HepG2 (cell line): Measurements from ENCODE around the gene FAM118A. TPM values are rescaled to one million over a fixed set of nuclear protein-coding genes. Genes with fewer than 3 reads are reported as not detected.

ENCODE experiments used
- ARID2 ChIP-seq: sonication (generic); formaldehyde crosslinking; IDR thresholded peaks from 2 replicates; pipeline ENCODE4 v1.8.1; 2022; ENCODE audit warnings: mild to moderate bottlenecking, missing genetic modification reagents, borderline replicate concordance
- BRF2 ChIP-seq: sonication (generic); formaldehyde crosslinking; IDR thresholded peaks from 2 replicates; pipeline ENCODE4 v1.8.1; 2022; ENCODE audit warnings: mild to moderate bottlenecking, missing genetic modification reagents
- CREB1 ChIP-seq, 2 experiments: fragments of 450-650 bp in 1 of 2; IDR thresholded peaks; 2 replicates each; pipeline ENCODE4 v1.6.1; 2016 to 2017; ENCODE audit warnings: control low read depth in 1 of 2, mild to moderate bottlenecking in 1 of 2, missing compliant biosample characterization in 1 of 2, missing genetic modification characterization in 1 of 2
- HOXD1 ChIP-seq: sonication (generic); formaldehyde crosslinking; IDR thresholded peaks from 2 replicates; pipeline ENCODE4 v1.5.0; 2020; ENCODE audit warnings: missing genetic modification reagents
- KDM5A ChIP-seq: fragments of 200-600 bp; sonication (generic); IDR thresholded peaks from 2 replicates; pipeline ENCODE4 v1.7.0; 2018; ENCODE audit warnings: antibody characterized with exemption, mild to moderate bottlenecking, low read length, borderline replicate concordance
- TCF12 ChIP-seq, 2 experiments: fragments of 450-650 bp in 1 of 2; sonication (generic) in 1 of 2; formaldehyde crosslinking in 1 of 2; IDR thresholded peaks; 2 replicates each; pipeline versions ENCODE4 v1.6.1 to v1.8.0; 2017 to 2022; ENCODE audit warnings: antibody characterized with exemption in 1 of 2, mild to moderate bottlenecking in 1 of 2, missing genetic modification reagents in 1 of 2, moderate library complexity in 1 of 2
- ZMYM3 ChIP-seq: sonication (generic); formaldehyde crosslinking; IDR thresholded peaks from 2 replicates; pipeline ENCODE4 v1.5.1; 2020; ENCODE audit warnings: mild to moderate bottlenecking, missing genetic modification reagents
- ZNF367 ChIP-seq: sonication (generic); formaldehyde crosslinking; IDR thresholded peaks from 2 replicates; pipeline ENCODE4 v1.4.0; 2020; ENCODE audit warnings: missing genetic modification reagents, borderline replicate concordance
- ZNF678 ChIP-seq: sonication (generic); formaldehyde crosslinking; IDR thresholded peaks from 2 replicates; pipeline ENCODE4 v1.4.0; 2020; ENCODE audit warnings: mild to moderate bottlenecking, missing genetic modification reagents
- ZNF709 ChIP-seq: sonication (generic); formaldehyde crosslinking; IDR thresholded peaks from 2 replicates; pipeline ENCODE4 v1.5.0; 2020; ENCODE audit warnings: mild to moderate bottlenecking, missing genetic modification reagents
- ZNF780A ChIP-seq: sonication (generic); formaldehyde crosslinking; IDR thresholded peaks from 2 replicates; pipeline ENCODE4 v1.8.0; 2022; ENCODE audit warnings: mild to moderate bottlenecking, missing genetic modification reagents, moderate library complexity
- ZZZ3 ChIP-seq: sonication (generic); formaldehyde crosslinking; IDR thresholded peaks from 2 replicates; pipeline ENCODE4 v1.4.0; 2020; ENCODE audit warnings: missing genetic modification reagents, mild to moderate bottlenecking, borderline replicate concordance
- polyA plus RNA-seq, 8 experiments: library from polyadenylated mRNA; depleted of rRNA in 3 of 8; stranded (reverse) in 7 of 8; unstranded in 1 of 8; fragments of >200 nt; fragmentation: Illumina TruSeq in 4 of 8; extraction: Trizol in 4 of 8; gene quantifications; 2 replicates each; pipeline versions ENCODE4 v1.2.1 to v1.2.3, GENCODE V29; 2011 to 2016; ENCODE audit warnings: low read depth in 4 of 8, missing spikeins in 1 of 8, mixed read lengths in 1 of 8; ENCODE audit not compliant: insufficient read depth in 1 of 8
- total RNA-seq, 5 experiments: library from RNA; depleted of rRNA; stranded (reverse); fragments of >200 nt; fragmentation: Illumina TruSeq; extraction: Trizol; gene quantifications; 2 replicates each; pipeline ENCODE4 v1.2.3, GENCODE V29; 2016; ENCODE audit warnings: low read depth in 1 of 5
- TF ChIP-seq, protein P1 (sequence below): IDR thresholded peaks from 2 replicates; pipeline ENCODE4 v1.6.1; 2016; ENCODE audit warnings: low read depth, control low read depth
- TF ChIP-seq, protein P2 (sequence below): sonication (generic); formaldehyde crosslinking; IDR thresholded peaks from 2 replicates; pipeline ENCODE4 v1.4.0; 2020; ENCODE audit warnings: missing genetic modification reagents
- TF ChIP-seq, protein P3 (sequence below): IDR thresholded peaks from 2 replicates; pipeline ENCODE4 v1.6.1; 2018; ENCODE audit warnings: missing genetic modification reagents, mild to moderate bottlenecking, missing compliant biosample characterization
- TF ChIP-seq, protein P4 (sequence below): sonication (generic); formaldehyde crosslinking; IDR thresholded peaks from 2 replicates; pipeline ENCODE4 v1.4.0; 2020; ENCODE audit warnings: mild to moderate bottlenecking, low read depth, missing genetic modification reagents

Gene FAM118A
- total and polyA plus RNA-seq, 2 of the 13 experiments (the other 11 are each of a cell fraction or from before 2014, with no cell fraction given), result 36.7 to 48.2 TPM

GRCh38 chr22:45273452-45274075, 36.2 kb upstream of the FAM118A start (continued):
- TF ChIP-seq ZNF709, result 0 out of 2 replicates have a peak, but pooled peaks have one; percentile 60
- TF ChIP-seq ZMYM3, result peak; percentile 69; the same call in 1 of the 2 replicates
- TF ChIP-seq BRF2 (CRISPR knock-in tag), result no peak
- TF ChIP-seq ARID2 (CRISPR knock-in tag), result no peak
- TF ChIP-seq HOXD1 (CRISPR knock-in tag), result no peak
- TF ChIP-seq, protein P1, sequence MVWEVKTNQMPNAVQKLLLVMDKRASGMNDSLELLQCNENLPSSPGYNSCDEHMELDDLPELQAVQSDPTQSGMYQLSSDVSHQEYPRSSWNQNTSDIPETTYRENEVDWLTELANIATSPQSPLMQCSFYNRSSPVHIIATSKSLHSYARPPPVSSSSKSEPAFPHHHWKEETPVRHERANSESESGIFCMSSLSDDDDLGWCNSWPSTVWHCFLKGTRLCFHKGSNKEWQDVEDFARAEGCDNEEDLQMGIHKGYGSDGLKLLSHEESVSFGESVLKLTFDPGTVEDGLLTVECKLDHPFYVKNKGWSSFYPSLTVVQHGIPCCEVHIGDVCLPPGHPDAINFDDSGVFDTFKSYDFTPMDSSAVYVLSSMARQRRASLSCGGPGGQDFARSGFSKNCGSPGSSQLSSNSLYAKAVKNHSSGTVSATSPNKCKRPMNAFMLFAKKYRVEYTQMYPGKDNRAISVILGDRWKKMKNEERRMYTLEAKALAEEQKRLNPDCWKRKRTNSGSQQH, result peak; percentile 70; the same call in 1 of the 2 replicates
- TF ChIP-seq, protein P2, sequence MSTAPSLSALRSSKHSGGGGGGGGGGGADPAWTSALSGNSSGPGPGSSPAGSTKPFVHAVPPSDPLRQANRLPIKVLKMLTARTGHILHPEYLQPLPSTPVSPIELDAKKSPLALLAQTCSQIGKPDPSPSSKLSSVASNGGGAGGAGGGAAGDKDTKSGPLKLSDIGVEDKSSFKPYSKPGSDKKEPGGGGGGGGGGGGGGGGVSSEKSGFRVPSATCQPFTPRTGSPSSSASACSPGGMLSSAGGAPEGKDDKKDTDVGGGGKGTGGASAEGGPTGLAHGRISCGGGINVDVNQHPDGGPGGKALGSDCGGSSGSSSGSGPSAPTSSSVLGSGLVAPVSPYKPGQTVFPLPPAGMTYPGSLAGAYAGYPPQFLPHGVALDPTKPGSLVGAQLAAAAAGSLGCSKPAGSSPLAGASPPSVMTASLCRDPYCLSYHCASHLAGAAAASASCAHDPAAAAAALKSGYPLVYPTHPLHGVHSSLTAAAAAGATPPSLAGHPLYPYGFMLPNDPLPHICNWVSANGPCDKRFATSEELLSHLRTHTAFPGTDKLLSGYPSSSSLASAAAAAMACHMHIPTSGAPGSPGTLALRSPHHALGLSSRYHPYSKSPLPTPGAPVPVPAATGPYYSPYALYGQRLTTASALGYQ (CRISPR knock-in tag), result no peak
- no peak for TF ChIP-seq CREB1 (IDR thresholded peaks at IDR 0.05)
- no peak for TF ChIP-seq CREB1 (CRISPR knock-in tag; IDR thresholded peaks at IDR 0.05)
- TF ChIP-seq ZZZ3, result no peak
- TF ChIP-seq ZNF367 (CRISPR knock-in tag), result no peak
- TF ChIP-seq, protein P3, sequence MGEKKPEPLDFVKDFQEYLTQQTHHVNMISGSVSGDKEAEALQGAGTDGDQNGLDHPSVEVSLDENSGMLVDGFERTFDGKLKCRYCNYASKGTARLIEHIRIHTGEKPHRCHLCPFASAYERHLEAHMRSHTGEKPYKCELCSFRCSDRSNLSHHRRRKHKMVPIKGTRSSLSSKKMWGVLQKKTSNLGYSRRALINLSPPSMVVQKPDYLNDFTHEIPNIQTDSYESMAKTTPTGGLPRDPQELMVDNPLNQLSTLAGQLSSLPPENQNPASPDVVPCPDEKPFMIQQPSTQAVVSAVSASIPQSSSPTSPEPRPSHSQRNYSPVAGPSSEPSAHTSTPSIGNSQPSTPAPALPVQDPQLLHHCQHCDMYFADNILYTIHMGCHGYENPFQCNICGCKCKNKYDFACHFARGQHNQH (CRISPR knock-in tag), result peak; percentile 93
- TF ChIP-seq, protein P4, sequence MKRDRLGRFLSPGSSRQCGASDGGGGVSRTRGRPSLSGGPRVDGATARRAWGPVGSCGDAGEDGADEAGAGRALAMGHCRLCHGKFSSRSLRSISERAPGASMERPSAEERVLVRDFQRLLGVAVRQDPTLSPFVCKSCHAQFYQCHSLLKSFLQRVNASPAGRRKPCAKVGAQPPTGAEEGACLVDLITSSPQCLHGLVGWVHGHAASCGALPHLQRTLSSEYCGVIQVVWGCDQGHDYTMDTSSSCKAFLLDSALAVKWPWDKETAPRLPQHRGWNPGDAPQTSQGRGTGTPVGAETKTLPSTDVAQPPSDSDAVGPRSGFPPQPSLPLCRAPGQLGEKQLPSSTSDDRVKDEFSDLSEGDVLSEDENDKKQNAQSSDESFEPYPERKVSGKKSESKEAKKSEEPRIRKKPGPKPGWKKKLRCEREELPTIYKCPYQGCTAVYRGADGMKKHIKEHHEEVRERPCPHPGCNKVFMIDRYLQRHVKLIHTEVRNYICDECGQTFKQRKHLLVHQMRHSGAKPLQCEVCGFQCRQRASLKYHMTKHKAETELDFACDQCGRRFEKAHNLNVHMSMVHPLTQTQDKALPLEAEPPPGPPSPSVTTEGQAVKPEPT (CRISPR knock-in tag), result no peak
- no peak for TF ChIP-seq ZNF780A
- 0 out of 2 replicates have a peak, but pooled peaks have one; percentile 9 for TF ChIP-seq ZNF678
- TF ChIP-seq TCF12 (IDR thresholded peaks at IDR 0.05), result no peak
- no peak for TF ChIP-seq TCF12 (CRISPR knock-in tag; IDR thresholded peaks at IDR 0.05)
- TF ChIP-seq KDM5A, result no peak
